Measurements from ENCODE around the gene ONECUT2.

- no peak for TF ChIP-seq CTCF (IDR thresholded peaks at IDR 0.05)
- TF ChIP-seq POLR2A (IDR thresholded peaks at IDR 0.05), result no peak
Measured at GRCh38 chr18:57423821-57424220, 11.4 kb upstream of the ONECUT2 start.
